Activated T-helper 1 cell treated with anti-CD3 and anti-CD28 coated beads, Interleukin-12 subunit alpha, Interleukin-12 subunit beta, Interleukin-2, Interleukin-4 antibody, amounts not matched to agents 30 ng/mL and 10 ng/mL and 1 ng/mL, durations not matched to agents 14 hours and 24 hours and 36 hours (primary cell): ENCODE measurements around the gene OR10G8. TPM values are rescaled to one million over a fixed set of nuclear protein-coding genes. Genes with fewer than 3 reads are reported as not detected.

Experiments
- total RNA-seq: library from RNA; stranded (reverse); gene quantifications from 2 replicates; pipeline ENCODE4 v1.2.3, GENCODE V29; 2022

Gene OR10G8
- total RNA-seq, 1 donor from 2014 or later, result not detected

Other genes with a start within 250 kb of the OR10G8 start
- gene OR6M1, start 220.4 kb upstream of the OR10G8 start, total RNA-seq, result not detected in 2 replicates
- gene TMEM225, start 141.1 kb upstream of the OR10G8 start, total RNA-seq, result not detected in 2 replicates
- not detected in 2 replicates for gene OR8D4, start 124.6 kb upstream of the OR10G8 start, total RNA-seq
- gene OR4D5, start 87.2 kb upstream of the OR10G8 start, total RNA-seq, result not detected in 2 replicates
- not detected in 2 replicates for gene OR6T1, start 83.0 kb upstream of the OR10G8 start, total RNA-seq
- not detected in 2 replicates for gene OR10S1, start 49.0 kb upstream of the OR10G8 start, total RNA-seq
- gene OR10G6, start 31.6 kb upstream of the OR10G8 start, total RNA-seq, result not detected in 2 replicates
- not detected in 2 replicates for gene OR10G4, start 13.8 kb upstream of the OR10G8 start, total RNA-seq
- not detected in 2 replicates for gene OR10G9, start 3.8 kb upstream of the OR10G8 start, total RNA-seq
- not detected in 2 replicates for gene OR10G7, start 14.5 kb downstream of the OR10G8 start, total RNA-seq
- gene VWA5A, start 88.7 kb downstream of the OR10G8 start, total RNA-seq, result 7.9 and 8.0 TPM in 2 replicates
- not detected in 2 replicates for gene OR10D3, start 156.5 kb downstream of the OR10G8 start, total RNA-seq
- not detected in 2 replicates for gene OR8G1, start 214.3 kb downstream of the OR10G8 start, total RNA-seq
- not detected in 2 replicates for gene OR8G5, start 229.6 kb downstream of the OR10G8 start, total RNA-seq